Ureter (tissue), 1 donor: Measurements from ENCODE around the gene ZNF367. TPM values are rescaled to one million over a fixed set of nuclear protein-coding genes. Genes with fewer than 3 reads are reported as not detected.
A peak's percentile ranks its signal among the peaks of the same experiment; 100 is the strongest.
"Not testable (repeated sequence)": the region's sequence is repeated elsewhere in the genome, so short reads cannot be mapped to it uniquely, and the experiment has no call there.

Experiments
- DNase-seq: peaks from one replicate; pipeline ENCODE4 v3.0.0-alpha.2; 2020; ENCODE audit warnings: low spot score
- total RNA-seq: library from RNA; stranded (reverse); gene quantifications from one replicate; pipeline ENCODE4 v1.2.4, GENCODE V29; 2023
- donor health status: DM: yes; HTN: yes; CAD: no.

ZNF367 gene
- total RNA-seq, 1 donor from 2014 or later = 1.8 TPM

- DNase-seq = no peak
Measured at GRCh38 chr9:96363175-96363967, 54.8 kb downstream of the ZNF367 start.

GRCh38 chr9:96362119-96362518 lies 56.1 kb downstream of the ZNF367 start:
- not testable (repeated sequence) for DNase-seq

- DNase-seq = no peak
Measured at GRCh38 chr9:96361668-96362067, 56.5 kb downstream of the ZNF367 start.

GRCh38 chr9:96360976-96361375 lies 57.2 kb downstream of the ZNF367 start:
- DNase-seq = no peak

GRCh38 chr9:96360523-96360922 lies 57.6 kb downstream of the ZNF367 start:
- DNase-seq = not testable (repeated sequence)

GRCh38 chr9:96350866-96351265 lies 67.3 kb downstream of the ZNF367 start:
- DNase-seq = no peak

- no peak for DNase-seq
Measured at GRCh38 chr9:96348261-96348660, 69.9 kb downstream of the ZNF367 start.

GRCh38 chr9:96345551-96345950 lies 72.6 kb downstream of the ZNF367 start:
- no peak for DNase-seq

GRCh38 chr9:96344458-96345180 lies 73.6 kb downstream of the ZNF367 start:
- DNase-seq = peak; percentile 58

GRCh38 chr9:96343515-96344360 lies 74.4 kb downstream of the ZNF367 start:
- DNase-seq = no peak

GRCh38 chr9:96342571-96343245 lies 75.5 kb downstream of the ZNF367 start:
- no peak for DNase-seq

GRCh38 chr9:96340707-96341106 lies 77.5 kb downstream of the ZNF367 start:
- no peak for DNase-seq

GRCh38 chr9:96338299-96338698 lies 79.9 kb downstream of the ZNF367 start:
- DNase-seq = no peak

Other genes starting within 250 kb of the ZNF367 start
- gene HSD17B3, start 116.2 kb downstream of the ZNF367 start, total RNA-seq = not detected
- 26.0 TPM for gene SLC35D2, start 34.7 kb downstream of the ZNF367 start, total RNA-seq
- gene HABP4, start 31.8 kb upstream of the ZNF367 start, total RNA-seq = 13.4 TPM
- gene CDC14B, start 201.5 kb upstream of the ZNF367 start, total RNA-seq = 42.0 TPM
- gene PRXL2C, start 236.9 kb upstream of the ZNF367 start, total RNA-seq = 14.0 TPM